ENCODE measurements around the gene CLDN3. TPM values are rescaled to one million over a fixed set of nuclear protein-coding genes. Genes with fewer than 3 reads are reported as not detected.
A peak's percentile ranks its signal among the peaks of the same experiment; 100 is the strongest.

The CLDN3 gene
- total RNA-seq, 1 experiment from 2014 or later, result 51.6 TPM

GRCh38 chr7:73810998-73811360 lies 40.9 kb upstream of the CLDN3 start:
- no TSS peak for BruUV-seq (replicated peaks)
- H3K4me1 ChIP-seq (ENCODE audit: insufficient read depth, low read length), result peaks cover 6% of the 10 kb centered on the region
- no peaks in the 10 kb centered on the region for H4K20me1 ChIP-seq (ENCODE audit: low read length)
- H3K9ac ChIP-seq (ENCODE audit: low read length), result no peak overlapping the region
- ATAC-seq, result no peak
- intact Hi-C loops (cut with micrococcal nuclease), result loop anchor here (1.0 kb wide), 2 partner anchors 40 to 44 kb away; no protein-coding TSS in a partner anchor
- no peak for DNase-seq
- TF ChIP-seq EZH2 (IDR thresholded peaks at IDR 0.05; ENCODE audit: low read length, unreplicated experiment), result no peak
- TF ChIP-seq CTCF (conservative IDR thresholded peaks at IDR 0.05; ENCODE audit: low read depth, low read length), result no peak
- TF ChIP-seq EZH2phosphoT487 (IDR thresholded peaks at IDR 0.05; ENCODE audit: borderline replicate concordance, low read length), result no peak
- H3K9me3 ChIP-seq (ENCODE audit: low read length), result no peaks in the 10 kb centered on the region
- H3K9me2 ChIP-seq (replicated peaks; ENCODE audit: low read length), result no peaks in the 10 kb centered on the region
- H3F3A ChIP-seq (ENCODE audit: low read length, unreplicated experiment), result no peaks in the 10 kb centered on the region
- CTCF ChIA-PET, result interaction anchor here (0.6 kb wide), 1 partner anchor 98 kb away, joined by 4 read pairs; no protein-coding TSS in a partner anchor
- no peak overlapping the region for H2AFZ ChIP-seq (ENCODE audit: low read length)
- no peaks in the 10 kb centered on the region for H3K27me3 ChIP-seq (ENCODE audit: low read length)
- H3K79me2 ChIP-seq (ENCODE audit: low read length), result no peaks in the 10 kb centered on the region
- no peak overlapping the region for H3K27ac ChIP-seq (ENCODE audit: low read length)
- POLR2A ChIA-PET (ENCODE audit: unreplicated experiment), result no interaction called here
- no peak overlapping the region for H3K4me2 ChIP-seq (ENCODE audit: low read length)
- no peaks in the 10 kb centered on the region for H3K36me3 ChIP-seq (ENCODE audit: low read depth, low read length)
- no peak overlapping the region for H3K4me3 ChIP-seq (ENCODE audit: low read length)

GRCh38 chr7:73809467-73809951 lies 39.4 kb upstream of the CLDN3 start:
- peak; percentile 79 for ATAC-seq
- peaks cover 6% of the 10 kb centered on the region for H3K4me1 ChIP-seq (ENCODE audit: insufficient read depth, low read length)
- H3K4me3 ChIP-seq (ENCODE audit: low read length), result no peak overlapping the region

More at GRCh38 chr7:73809467-73809951, 39.4 kb upstream of the CLDN3 start:
- TSS peak; percentile 50 for BruUV-seq (replicated peaks)
- Histone ChIP-seq H2AFZ (ENCODE audit: low read length) (peak overlapping the region; percentile 33), H3K9me2 (replicated peaks; ENCODE audit: low read length) (no peaks in the 10 kb centered on the region), H3K4me2 (ENCODE audit: low read length) (peak overlapping the region; percentile 42), H3K9me3 (ENCODE audit: low read length) (no peaks in the 10 kb centered on the region), H4K20me1 (ENCODE audit: low read length) (no peaks in the 10 kb centered on the region), H3K79me2 (ENCODE audit: low read length) (no peaks in the 10 kb centered on the region), H3K27ac (ENCODE audit: low read length) (peak overlapping the region; percentile 79), H3F3A (ENCODE audit: low read length, unreplicated experiment) (no peaks in the 10 kb centered on the region), H3K9ac (ENCODE audit: low read length) (peak overlapping the region; percentile 62), H3K27me3 (ENCODE audit: low read length) (no peaks in the 10 kb centered on the region), H3K36me3 (ENCODE audit: low read depth, low read length) (no peaks in the 10 kb centered on the region)
- CTCF ChIA-PET, result no interaction called here
- no peak for TF ChIP-seq EZH2 (IDR thresholded peaks at IDR 0.05; ENCODE audit: low read length, unreplicated experiment)
- TF ChIP-seq EZH2phosphoT487 (IDR thresholded peaks at IDR 0.05; ENCODE audit: borderline replicate concordance, low read length), result no peak
- no peak for TF ChIP-seq CTCF (conservative IDR thresholded peaks at IDR 0.05; ENCODE audit: low read depth, low read length)
- POLR2A ChIA-PET (ENCODE audit: unreplicated experiment), result no interaction called here
- peak; percentile 71 for DNase-seq
- intact Hi-C loops (cut with micrococcal nuclease), result no loop called here
